ENCODE measurements around the gene XBP1. TPM values are rescaled to one million over a fixed set of nuclear protein-coding genes. Genes with fewer than 3 reads are reported as not detected.
A peak's percentile ranks its signal among the peaks of the same experiment; 100 is the strongest.
"Not testable (repeated sequence)": the region's sequence is repeated elsewhere in the genome, so short reads cannot be mapped to it uniquely, and the experiment has no call there.

Gene XBP1
- polyA plus RNA-seq, 10 donors: 63.5 to 90.1 (median 73.3) TPM

DNA sequence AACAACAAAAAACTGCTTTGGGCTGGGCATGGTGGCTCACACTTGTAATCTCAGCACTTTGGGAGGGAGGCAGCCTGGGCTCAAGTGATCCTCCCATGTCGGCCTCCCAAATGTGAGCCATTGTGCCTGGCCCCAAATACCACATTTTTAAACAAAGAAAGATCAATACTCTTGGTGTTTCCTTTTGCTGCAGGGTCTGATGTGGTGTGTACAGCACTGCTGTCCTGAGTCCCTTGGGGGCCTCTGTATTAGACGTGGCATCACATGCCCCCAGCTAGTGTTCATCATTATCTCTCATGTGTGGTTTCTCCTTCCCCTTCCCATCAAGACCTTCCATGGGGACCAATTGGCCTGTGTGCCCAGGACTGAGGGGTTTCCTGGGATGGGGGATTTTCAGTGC, 20.5 kb upstream of the XBP1 start:
- DNase-seq: no peak

DNA sequence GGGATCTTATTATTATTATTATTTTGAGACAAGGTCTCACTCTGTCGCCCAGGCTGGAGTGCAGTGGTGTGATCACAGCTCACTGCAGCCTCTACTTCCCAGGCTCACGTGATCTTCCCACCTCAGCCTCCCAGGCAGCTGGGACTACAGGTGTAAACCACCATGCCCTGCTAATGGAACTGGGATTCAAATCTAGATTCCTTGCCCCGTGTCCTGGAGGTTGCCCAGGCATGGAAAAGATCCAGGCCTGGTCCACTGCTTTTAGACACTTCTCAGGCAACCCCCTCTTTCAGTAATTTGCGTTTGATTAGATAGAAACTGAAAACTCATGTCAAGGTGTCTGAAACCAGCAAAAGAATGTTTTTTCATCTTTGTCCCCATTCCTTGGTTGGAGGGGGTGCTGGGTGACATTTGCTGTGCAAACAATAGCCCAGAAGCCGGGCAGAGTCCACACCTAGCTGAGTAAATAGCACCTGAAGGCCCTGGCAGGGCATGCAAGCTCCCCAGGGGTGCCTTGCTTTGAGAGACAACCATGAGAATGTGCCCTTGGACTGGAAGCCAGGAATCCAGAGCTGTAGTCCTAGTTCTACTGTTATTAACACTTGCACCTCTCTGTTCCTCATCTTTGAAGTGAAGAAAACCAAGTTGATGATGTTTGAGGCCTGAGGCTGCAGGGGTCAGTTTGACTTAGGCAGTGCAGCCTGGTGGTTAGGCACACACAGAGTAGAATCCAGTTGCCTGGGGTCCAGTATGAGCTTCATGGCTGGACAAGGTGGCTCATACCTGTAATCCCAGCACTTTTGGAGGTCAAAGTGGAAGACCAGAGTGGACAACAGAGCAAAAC, 19.1 kb upstream of the XBP1 start:
- DNase-seq: no peak

DNA sequence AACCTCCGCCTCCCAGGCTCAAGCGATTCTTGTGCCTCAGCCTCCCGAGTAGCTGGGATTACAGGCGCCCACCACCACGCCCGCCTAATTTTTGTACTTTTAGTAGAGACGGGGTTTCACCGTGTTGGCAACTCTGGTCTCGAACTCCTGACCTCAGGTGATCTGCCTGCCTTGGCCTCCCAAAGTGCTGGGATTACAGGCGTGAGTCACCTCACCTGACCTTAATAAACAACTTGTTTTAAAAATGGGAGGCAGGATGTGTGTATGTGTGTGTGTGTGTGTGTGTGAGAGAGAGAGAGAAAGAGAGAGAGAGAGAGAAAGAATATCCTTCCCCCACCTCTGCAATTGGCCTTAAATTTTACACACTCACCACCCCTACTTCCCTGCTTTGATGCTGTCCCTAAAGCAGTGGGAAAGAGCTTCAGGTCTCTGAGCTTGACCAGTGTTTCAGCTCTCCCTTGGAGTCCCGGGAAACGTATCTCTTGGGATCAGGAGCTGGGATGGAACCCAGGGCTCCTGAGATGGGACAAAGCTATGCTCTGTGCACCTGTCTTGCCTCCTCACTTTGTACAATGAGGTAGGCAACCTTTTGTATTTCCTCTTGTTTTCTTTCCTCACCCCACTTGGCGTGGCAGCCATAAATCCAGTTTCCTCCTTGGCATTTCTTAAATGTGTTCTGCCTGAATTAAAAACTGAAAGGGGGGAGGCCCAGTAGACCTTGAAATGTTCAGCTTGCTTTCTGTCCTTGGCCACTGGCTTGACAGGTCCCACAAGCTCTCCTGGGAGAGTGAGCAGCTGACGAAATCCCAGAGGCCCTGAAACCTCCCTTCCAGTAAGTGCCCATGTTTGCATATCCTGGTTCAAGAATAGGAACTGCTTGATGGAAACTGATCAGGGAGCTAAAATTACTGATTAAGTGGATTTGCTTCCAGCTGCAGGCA, 17.8 kb upstream of the XBP1 start:
- peak in 1 of 3 donors; percentile 22 for DNase-seq

DNA sequence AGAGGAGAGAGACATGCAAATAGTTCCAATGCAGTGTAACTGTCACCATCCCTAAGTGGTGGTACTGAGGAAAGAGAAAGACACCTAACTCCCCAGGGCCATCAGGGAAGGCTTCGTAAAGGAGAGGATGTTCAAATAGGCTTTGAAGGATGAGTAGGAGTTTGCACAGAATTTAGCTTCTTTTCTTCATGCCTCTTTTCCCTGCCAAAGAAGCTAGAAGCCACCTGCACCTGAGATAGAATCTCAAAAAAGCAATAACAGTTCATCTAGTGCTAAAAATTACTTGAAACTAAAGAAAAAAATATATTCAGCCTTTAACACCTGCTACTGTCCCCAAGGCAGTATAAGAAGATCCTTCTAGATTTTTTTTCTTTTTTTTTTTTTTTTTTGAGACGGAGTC, 16.7 kb upstream of the XBP1 start:
- no peak for DNase-seq

DNA sequence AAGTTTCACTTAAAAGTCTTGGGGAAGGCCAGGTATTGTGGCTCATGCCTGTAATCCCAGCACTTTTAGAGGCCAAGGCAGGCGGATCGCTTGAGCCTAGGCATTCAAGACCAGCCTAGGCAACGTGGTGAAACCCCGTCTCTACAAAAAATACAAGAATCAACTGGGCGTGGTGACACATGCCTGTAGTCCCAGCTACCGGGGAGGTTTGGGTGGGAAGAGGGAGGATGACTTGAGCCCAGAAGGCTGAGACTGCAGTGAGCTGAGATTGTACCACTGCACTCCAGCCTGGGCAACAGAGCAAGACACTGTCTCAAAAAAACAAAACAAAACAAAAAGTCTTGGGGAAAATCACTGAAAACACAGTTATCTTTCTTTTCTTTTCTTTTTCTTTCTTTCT, 15.4 kb upstream of the XBP1 start:
- no peak for DNase-seq

DNA sequence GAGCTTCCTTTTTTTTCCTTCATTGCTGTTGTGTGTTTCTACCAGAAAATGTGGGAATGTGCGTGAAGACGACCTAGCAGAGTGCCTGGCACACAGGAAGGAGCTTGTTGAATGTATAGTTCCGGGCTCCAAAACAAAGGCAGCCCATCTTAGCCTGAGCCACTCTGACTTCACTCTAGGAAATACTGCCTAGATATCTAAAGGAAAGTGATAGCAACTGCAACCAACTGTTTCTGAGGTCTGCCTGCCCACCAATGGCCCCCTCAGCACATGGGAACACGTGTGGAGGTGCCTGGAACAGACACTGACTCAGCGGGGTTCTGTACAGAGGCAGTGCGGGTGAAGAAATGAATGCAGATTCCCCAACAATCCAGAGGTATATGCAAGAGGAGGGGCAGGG, 14.7 kb upstream of the XBP1 start:
- no peak for DNase-seq

DNA sequence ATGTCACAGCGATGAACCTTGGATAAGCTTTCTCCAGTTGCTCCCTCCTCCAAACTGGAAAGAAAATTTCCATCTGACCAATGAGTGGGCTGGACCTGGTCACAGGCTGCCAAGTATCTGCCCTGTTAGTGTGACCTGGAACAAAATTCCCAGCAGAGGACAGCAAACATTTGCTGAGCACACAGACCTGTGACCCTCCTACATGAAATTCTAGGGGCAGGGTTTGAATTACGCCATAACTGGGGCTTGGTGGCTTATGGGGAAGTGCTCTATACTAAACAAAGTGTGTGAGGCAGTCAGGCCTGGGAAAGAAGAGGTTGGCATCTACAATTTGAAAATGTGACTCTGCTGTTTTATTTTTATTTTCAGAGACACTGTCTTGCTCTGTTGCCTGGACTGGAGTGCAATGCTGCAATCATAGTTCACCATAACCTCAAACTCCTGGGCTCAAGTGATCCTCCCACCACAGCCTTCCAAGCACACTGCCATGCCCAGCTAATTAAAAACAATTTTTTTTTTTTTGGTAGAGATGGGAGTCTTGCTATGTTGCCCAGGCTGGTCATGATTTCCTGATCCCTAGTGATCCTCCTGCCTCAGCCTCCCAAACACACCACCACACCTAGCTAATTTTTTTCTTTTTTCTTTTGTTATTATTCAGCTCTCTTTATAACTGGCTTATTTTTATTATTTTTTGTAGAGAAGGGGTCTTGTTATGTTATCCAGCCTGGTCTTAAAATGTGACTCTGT, 13.6 kb upstream of the XBP1 start:
- DNase-seq: peak in 1 of 3 donors; percentile 32

DNA sequence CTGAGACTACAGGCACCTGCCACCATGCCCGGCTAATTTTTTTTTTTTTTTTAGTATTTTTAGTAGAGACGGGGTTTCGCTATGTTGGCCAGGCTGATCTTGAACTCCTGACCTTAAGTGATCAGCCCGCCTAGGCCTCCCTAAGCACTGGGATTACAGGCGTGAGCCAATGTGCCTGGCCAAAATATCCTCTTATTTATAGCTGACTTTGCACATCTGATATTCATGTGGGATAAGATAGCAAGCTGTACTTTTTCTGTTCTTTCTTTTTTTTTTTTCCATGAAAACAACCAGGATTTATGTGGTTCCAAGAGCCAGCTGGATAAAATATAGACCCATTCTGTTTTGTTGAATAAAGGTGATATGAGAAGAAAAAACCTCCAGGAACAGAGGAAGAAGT, 12.1 kb upstream of the XBP1 start:
- peak in 1 of 3 donors; percentile 38 for DNase-seq

DNA sequence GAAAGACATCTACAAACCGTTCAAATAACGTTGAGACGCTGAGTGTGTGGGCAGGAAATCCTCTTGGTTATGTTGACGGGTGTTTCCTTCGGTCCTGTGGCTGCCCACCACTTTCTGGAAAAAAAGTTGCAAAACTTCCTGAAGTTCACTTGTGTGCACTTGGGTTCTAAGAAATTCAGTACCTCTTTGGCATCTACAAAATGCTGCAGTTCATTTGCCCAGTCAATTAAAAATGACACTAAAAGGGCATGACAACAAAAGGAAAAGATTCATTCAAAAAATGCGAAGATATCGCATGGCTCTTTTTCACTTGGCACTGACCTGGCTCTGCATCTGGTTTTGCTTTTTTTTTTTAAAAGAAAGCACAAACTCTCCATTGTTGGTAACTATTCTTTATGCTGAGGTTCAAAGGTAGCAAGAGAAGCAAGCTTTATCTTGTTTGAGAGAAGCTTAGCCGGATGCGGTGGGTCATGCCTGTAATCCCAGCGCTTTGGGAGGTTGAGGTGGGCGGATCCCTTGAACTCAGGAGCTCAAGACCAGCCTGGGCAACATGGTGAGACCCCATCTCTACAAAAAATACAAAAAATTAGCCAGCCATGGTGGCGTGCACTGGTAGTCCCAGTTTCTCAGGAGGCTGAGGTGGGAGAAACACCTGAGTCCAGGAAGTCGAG, 10.6 kb upstream of the XBP1 start:
- DNase-seq: peak in 1 of 3 donors; percentile 39

DNA sequence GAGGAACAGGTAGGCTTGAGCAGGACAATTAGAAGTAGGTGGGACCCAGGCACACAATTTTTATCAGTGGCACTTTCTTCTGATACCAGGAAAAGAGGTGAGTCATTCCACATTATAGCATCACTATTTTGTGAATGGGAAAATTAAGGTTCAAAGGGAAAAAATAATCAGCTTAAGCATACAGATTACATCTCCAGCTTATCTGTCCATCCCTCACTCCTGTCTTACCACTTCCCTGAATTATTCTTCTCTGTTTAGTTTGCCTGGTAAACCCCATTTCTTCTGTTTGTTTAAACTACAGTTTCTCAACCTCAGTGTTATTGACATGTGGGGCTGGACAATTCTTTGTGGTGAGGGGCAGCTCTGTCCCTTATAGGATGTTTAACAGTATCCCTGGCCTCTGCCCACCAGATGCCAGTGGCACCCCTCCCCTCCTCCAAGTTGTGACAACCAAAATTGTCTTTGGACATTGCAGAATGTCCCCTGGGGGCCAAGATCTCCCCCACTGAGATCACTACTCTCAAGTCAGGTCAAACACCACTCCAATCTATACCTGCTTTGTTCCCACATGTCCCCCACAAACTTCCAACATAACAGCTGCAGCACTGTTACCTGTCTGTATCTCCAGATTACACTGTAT, 8.5 kb upstream of the XBP1 start:
- DNase-seq: no peak

DNA sequence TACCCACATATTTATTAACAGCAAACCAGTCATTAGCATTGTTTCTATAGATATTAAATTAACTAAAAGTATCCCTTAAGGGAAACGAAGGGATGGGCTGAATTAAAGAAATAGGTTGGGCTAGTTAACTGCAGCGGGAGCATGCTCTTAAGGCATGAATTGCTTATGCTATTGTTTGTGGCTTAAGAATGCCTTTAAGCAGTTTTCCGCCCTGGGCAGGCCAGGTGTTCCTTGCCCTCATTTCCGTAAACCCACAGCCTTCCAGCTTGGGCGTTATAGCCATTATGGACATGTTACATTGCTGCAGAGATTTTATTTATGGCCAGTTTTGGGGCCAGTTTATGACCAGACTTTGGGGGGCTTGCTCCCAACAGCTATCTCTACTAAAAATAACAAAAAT, 5.1 kb upstream of the XBP1 start:
- not testable (repeated sequence) for DNase-seq

DNA sequence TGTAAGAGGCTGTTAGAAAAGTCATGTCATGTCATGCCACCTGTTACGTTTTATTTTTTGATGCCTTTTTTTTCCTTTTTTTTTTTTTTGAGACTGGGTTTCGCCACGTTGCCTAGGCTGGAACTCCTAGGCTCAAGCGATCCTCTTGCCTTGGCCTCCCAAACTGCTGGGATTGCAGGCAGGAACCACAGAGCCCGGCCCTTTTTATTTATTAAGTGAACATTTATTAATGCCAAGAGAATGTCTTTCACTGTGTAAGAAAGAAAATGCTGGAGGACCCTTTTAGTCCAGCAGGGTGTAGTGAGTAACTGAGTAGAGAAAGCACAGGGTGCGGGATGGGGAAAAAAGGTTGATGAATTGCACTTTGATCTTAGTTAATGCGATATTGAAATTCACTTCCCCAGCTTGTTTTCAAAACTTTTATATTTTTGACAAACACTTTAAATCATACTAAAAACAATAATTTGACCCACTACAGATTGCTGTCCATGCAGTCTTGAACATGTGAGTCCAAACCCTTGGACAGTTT, 2.3 kb upstream of the XBP1 start:
- DNase-seq: no peak

DNA sequence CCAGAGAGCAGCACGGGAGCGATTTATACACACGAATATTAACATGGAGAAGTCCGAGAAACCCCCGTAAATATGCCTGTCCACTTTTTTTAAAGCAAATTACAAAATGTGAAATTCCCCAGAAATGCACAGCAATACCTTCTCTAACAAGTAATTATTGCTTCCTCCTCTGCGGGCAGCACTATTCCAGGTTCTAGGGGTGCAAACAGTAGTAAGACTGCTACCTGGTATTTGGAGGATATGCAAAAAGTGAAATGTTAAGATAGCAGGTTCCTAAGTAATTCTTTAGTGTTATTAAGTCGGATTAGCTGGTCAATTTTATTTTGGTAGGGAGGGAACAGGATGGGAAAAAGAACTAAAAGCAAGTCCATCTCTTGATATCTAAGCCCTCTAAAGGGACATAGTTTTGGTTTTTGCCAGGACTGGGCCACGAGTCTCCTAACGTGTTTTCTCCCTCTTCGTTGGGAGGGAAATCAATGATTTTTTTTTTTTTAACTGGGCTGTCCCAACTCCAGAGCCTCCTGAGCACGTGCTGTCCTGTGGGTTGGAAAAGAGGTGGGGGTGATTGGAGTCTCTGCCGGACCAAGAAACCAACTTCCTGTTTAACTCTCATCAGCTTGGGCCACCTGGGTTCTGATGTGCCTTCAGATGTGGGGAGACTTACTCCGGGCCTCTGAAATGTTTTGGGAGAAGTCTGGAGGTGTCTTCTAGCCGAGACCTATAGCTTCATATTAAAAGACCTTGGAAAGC, 1.7 kb upstream of the XBP1 start:
- DNase-seq: peak in 1 of 3 donors; percentile 39

DNA sequence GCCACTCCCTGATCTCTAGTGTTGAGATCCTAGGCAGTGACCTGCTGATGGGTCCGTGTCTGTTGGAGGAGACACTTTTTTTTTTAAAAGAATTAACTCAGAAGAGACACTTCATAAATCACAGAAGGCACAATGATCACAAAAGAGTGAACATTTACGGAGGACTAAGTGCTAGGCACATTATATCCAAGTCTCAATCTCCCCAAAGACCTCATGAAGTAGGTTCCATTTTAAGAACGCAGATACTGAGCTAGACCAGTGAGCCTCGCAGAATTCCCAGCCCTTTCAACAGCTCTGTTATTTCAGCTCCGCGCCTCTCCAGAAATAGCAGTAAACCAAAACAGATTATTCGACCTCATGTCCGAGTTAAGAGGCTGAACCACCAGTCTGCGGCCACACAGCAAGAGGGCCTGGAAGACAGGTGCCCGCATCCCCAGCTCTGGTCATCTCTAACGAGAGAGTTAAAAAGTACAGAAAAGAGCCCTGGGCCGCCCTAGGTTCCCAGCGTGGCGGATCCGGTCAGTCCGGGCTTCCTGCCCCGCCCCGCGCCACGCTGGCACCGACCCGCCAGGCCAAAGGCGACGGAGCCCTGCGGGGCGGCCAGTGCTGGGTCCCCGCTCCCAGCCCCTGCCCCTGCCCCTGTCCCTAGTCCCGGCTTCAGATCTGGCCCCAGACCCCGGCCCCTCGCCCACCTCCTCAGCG, 612 bp downstream of the XBP1 start:
- peak; percentile 41 to 88 (median 74) for DNase-seq

DNA sequence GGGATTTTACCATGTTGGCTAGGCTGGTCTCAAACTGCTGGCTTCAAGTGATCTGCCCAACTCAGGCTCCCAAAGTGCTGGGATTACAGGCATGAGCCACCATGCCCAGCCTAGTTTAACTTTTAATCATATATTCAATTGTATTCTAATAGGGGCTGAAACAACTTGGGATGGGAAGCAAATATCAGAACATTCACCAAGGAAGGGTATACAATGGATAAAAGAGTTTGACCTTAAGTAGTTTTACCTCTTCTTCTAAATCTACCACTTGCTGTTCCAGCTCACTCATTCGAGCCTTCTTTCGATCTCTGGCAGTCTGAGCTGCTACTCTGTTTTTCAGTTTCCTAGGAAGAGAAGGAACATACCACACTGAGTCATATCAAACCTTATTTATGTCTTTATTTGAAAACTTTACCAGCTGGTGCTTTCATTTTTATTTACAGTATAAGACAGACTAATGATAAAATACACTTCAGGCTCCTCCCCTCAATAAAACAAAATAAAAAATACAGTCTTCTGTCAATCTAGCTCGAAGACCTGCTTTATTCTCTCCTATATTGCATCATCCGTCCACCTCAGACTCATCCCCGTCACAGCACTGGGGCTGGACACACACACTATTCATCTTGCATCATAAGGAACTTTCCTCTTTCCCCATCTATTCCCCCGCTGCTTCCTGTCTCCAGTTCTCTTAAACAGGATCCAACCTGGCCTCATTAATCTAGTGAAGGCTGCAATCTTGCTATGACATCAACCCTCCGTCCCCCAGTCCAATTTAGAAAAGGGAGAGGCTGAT, 1.4 kb downstream of the XBP1 start:
- peak; percentile 65 to 87 (median 86) for DNase-seq

DNA sequence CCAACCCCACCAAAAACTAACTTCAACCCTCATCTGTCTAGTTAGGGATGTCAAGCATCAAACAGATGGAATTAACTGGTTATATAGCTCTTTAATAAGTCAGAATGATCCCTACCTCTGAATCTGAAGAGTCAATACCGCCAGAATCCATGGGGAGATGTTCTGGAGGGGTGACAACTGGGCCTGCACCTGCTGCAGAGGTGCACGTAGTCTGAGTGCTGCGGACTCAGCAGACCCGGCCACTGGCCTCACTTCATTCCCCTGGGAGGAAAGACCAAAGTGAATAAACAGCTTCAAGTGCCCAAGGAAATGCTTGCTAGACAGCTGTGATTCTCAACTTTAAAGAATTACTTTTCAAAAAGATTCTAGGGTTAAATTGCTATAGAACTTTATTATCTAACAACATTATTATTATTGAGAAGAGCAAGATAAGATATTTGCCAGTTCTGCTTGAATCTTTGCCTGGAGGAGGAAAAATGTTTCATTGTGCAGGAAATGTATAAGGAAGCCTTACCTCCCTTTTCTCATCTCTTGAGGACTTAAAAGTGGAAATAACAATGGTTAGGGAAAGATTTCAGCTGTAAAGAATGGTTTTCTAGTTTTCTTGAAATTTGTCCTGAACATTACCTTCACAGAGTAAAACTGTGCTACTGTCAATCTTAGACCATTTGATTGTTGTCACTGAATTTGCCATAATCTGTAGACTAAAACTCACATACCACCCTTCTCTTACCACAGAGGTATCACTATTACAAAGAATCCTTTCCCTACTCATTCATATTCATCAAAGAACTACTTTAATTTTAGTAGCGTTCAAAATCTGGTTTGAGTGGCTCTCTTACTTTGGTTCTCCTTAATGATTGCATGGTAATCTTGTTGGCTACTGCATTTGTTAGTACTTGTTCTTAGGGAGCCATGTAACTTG, 4.2 kb downstream of the XBP1 start:
- DNase-seq: no peak

DNA sequence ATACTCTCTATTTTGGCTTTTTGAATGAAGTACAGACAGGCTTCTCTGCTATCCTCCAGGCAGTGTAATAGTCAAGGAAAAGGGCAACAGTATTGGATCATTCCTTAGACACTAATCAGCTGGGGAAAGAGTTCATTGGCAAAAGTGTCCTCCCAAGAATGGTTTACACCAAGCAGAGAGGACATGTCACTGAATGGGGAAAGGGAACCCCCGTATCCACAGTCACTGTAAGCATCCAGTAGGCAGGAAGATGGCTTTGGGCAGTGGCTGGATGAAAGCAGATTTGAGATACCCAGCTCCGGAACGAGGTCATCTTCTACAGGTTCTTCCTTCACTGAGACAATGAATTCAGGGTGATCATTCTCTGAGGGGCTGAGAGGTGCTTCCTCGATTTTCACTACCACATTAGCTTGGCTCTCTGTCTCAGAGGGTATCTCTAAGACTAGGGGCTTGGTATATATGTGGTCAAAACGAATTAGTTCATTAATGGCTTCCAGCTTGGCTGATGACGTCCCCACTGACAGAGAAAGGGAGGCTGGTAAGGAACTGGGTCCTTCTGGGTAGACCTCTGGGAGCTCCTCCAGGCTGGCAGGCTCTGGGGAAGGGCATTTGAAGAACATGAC, 5.2 kb downstream of the XBP1 start:
- no peak for DNase-seq

All from muscle of back (tissue), 11 donors.